ENCODE measurements around the gene DDI2. TPM values are rescaled to one million over a fixed set of nuclear protein-coding genes. Genes with fewer than 3 reads are reported as not detected.

Gene DDI2
- total RNA-seq, 4 donors from 2014 or later: 41.7 to 79.8 (median 61.8) TPM

GRCh38 chr1:15685820-15686219, 68.6 kb downstream of the DDI2 start:
- H3K4me3 ChIP-seq: peak overlapping the region in 3 of 4 donors; percentile 17 to 97 (median 91)
- peaks cover 0 to 59% (median 20%) of the 10 kb centered on the region in 4 donors for H3K4me1 ChIP-seq
- DNase-seq (ENCODE audit: low spot score in 2 of 2): no peak
- no peaks in the 10 kb centered on the region for H3K9me3 ChIP-seq
- H3K36me3 ChIP-seq: peaks cover 0 to 10% (median 0%) of the 10 kb centered on the region in 3 donors
- WGBS, 2 donors: 56 to 63% methylated on average over 4 of the region's 4 CpGs
- TF ChIP-seq EP300 (IDR thresholded peaks at IDR 0.05): no peak
- no peak for TF ChIP-seq POLR2A (IDR thresholded peaks at IDR 0.05)
- TF ChIP-seq CTCF (IDR thresholded peaks at IDR 0.05): no peak
- no peaks in the 10 kb centered on the region for H3K27me3 ChIP-seq
- peak overlapping the region; percentile 15 to 99 (median 96) for H3K27ac ChIP-seq

GRCh38 chr1:15687446-15687845, 70.2 kb downstream of the DDI2 start:
- Histone ChIP-seq H3K4me3 (no peak overlapping the region), H3K4me1 (peaks cover 0 to 64% (median 30%) of the 10 kb centered on the region in 4 donors), H3K27ac (peak overlapping the region in 1 of 4 donors; percentile 14), H3K27me3 (no peaks in the 10 kb centered on the region), H3K9me3 (no peaks in the 10 kb centered on the region), H3K36me3 (peaks cover 0 to 10% (median 0%) of the 10 kb centered on the region in 3 donors)
- no peak for DNase-seq (ENCODE audit: low spot score in 2 of 2)
- WGBS, 2 donors: 85 to 91% methylated on average over 2 of the region's 2 CpGs
- TF ChIP-seq EP300 (IDR thresholded peaks at IDR 0.05) (no peak), CTCF (IDR thresholded peaks at IDR 0.05) (no peak), POLR2A (IDR thresholded peaks at IDR 0.05) (no peak)

GRCh38 chr1:15690317-15690716, 73.1 kb downstream of the DDI2 start:
- no peaks in the 10 kb centered on the region for H3K27me3 ChIP-seq
- H3K4me3 ChIP-seq: no peak overlapping the region
- peaks cover 0 to 10% (median 0%) of the 10 kb centered on the region in 3 donors for H3K36me3 ChIP-seq
- no peak overlapping the region for H3K27ac ChIP-seq
- H3K9me3 ChIP-seq: no peaks in the 10 kb centered on the region
- WGBS, 2 donors: 93% methylated on average over 6 of the region's 6 CpGs
- no peak for DNase-seq (ENCODE audit: low spot score in 2 of 2)
- no peak for TF ChIP-seq POLR2A (IDR thresholded peaks at IDR 0.05)
- TF ChIP-seq EP300 (IDR thresholded peaks at IDR 0.05): no peak
- TF ChIP-seq CTCF (IDR thresholded peaks at IDR 0.05): no peak
- H3K4me1 ChIP-seq: peaks cover 0 to 66% (median 27%) of the 10 kb centered on the region in 4 donors

- WGBS, 2 donors: 50 to 67% methylated on average over 11 of the region's 11 CpGs
- Histone ChIP-seq H3K36me3 (peaks cover 0 to 17% (median 0%) of the 10 kb centered on the region in 3 donors), H3K4me3 (no peak overlapping the region), H3K27me3 (no peaks in the 10 kb centered on the region), H3K27ac (peak overlapping the region in 3 of 4 donors; percentile 4 to 27 (median 26)), H3K4me1 (peaks cover 0 to 63% (median 18%) of the 10 kb centered on the region in 4 donors), H3K9me3 (no peaks in the 10 kb centered on the region)
- TF ChIP-seq CTCF (IDR thresholded peaks at IDR 0.05): no peak
- TF ChIP-seq EP300 (IDR thresholded peaks at IDR 0.05): no peak
- no peak for TF ChIP-seq POLR2A (IDR thresholded peaks at IDR 0.05)
- no peak for DNase-seq (ENCODE audit: low spot score in 2 of 2)
These were observed 74.3 kb downstream of the DDI2 start for GRCh38 chr1:15691434-15692032.

GRCh38 chr1:15692121-15692682, 74.9 kb downstream of the DDI2 start:
- DNase-seq (ENCODE audit: low spot score in 2 of 2): no peak
- H3K4me3 ChIP-seq: no peak overlapping the region
- H3K27me3 ChIP-seq: no peaks in the 10 kb centered on the region
- peaks cover 0 to 17% (median 0%) of the 10 kb centered on the region in 3 donors for H3K36me3 ChIP-seq
- peaks cover 0 to 65% (median 24%) of the 10 kb centered on the region in 4 donors for H3K4me1 ChIP-seq
- WGBS, 2 donors: 56% methylated on average over 5 of the region's 5 CpGs
- TF ChIP-seq POLR2A (IDR thresholded peaks at IDR 0.05): no peak
- no peak for TF ChIP-seq CTCF (IDR thresholded peaks at IDR 0.05)
- no peak for TF ChIP-seq EP300 (IDR thresholded peaks at IDR 0.05)
- peak overlapping the region in 3 of 4 donors; percentile 4 to 27 (median 26) for H3K27ac ChIP-seq
- H3K9me3 ChIP-seq: no peaks in the 10 kb centered on the region

All from tibial nerve (tissue), 4 donors.